ENCODE results near the gene TPRX2.

DNA sequence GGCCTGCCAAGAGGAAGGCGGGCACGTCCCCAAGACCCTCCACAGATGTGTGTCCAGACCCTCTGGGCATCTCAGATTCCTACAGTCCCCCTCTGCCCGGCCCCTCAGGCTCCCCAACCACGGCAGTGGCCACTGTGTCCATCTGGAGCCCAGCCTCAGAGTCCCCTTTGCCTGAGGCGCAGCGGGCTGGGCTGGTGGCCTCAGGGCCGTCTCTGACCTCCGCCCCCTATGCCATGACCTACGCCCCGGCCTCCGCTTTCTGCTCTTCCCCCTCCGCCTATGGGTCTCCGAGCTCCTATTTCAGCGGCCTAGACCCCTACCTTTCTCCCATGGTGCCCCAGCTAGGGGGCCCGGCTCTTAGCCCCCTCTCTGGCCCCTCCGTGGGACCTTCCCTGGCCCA, 19.6 kb upstream of the TPRX2 start:
- TF ChIP-seq CTCF (IDR thresholded peaks at IDR 0.05) = no peak
- no peak for TF ChIP-seq POLR2A (IDR thresholded peaks at IDR 0.05)
- no peak for TF ChIP-seq POLR2AphosphoS5 (IDR thresholded peaks at IDR 0.05)

Measured in stomach (tissue), 4 donors.